Stomach smooth muscle (tissue), 2 donors: ENCODE data around the gene MGRN1.

Experiments used
- H3K27ac ChIP-seq: one replicate; pipeline ENCODE4 v1.7.0; 2013; ENCODE audit warnings: mild to moderate bottlenecking, low read length, inconsistent platforms
- H3K27me3 ChIP-seq, 2 donors: one replicate each; pipeline ENCODE4 v1.7.0; 2013; ENCODE audit warnings: low read length in 2 of 2; ENCODE audit not compliant: insufficient read depth in 2 of 2, control insufficient read depth in 1 of 2
- H3K36me3 ChIP-seq, 2 donors: one replicate each; pipeline ENCODE4 v1.7.0; 2013; ENCODE audit warnings: low read length in 2 of 2; ENCODE audit not compliant: control insufficient read depth in 2 of 2, insufficient read depth in 2 of 2
- H3K4me1 ChIP-seq: one replicate; pipeline ENCODE4 v1.7.0; 2013; ENCODE audit warnings: low read length; ENCODE audit not compliant: control insufficient read depth, insufficient read depth
- H3K4me3 ChIP-seq, 2 donors: one replicate each; pipeline ENCODE4 v1.7.0; 2013; ENCODE audit warnings: low read length in 2 of 2
- H3K9ac ChIP-seq, 2 donors: one replicate each; pipeline ENCODE4 v1.7.0; 2013; ENCODE audit warnings: low read length in 2 of 2, mild to moderate bottlenecking in 1 of 2
- H3K9me3 ChIP-seq, 2 donors: one replicate each; pipeline ENCODE4 v1.7.0; 2013; ENCODE audit warnings: low read length in 2 of 2; ENCODE audit not compliant: control insufficient read depth in 2 of 2
- donor health status: healthy.
- donor health status: Pancreatic carcinoma.

The MGRN1 gene

DNA sequence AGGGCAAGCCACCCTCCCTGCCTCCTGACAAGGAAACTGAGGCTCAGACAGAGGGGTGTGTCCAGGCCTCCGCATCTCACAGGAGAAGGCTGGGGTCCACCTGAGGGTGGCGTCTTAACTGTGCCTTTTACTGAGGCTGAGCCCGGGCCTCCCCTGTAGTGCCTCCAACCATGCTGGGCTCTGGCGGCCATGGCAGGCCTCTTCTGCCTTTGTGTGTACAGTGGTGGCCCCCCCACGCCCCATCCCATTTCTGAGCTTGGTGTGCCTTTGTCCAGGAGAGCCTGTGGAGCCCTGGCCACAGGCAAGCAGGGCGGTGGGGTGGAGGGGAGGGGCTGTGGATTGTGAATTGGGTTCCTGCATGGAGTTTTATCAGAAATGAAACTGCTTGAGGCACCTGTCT is 31.2 kb downstream of the MGRN1 start:
- H3K9ac ChIP-seq, result no peak overlapping the region
- no peaks in the 10 kb centered on the region for H3K9me3 ChIP-seq
- no peak overlapping the region for H3K27ac ChIP-seq
- no peak overlapping the region for H3K4me3 ChIP-seq
- H3K4me1 ChIP-seq, result peaks cover 5% of the 10 kb centered on the region
- H3K27me3 ChIP-seq, result no peaks in the 10 kb centered on the region
- H3K36me3 ChIP-seq, result peaks cover 41 to 43% of the 10 kb centered on the region in 2 donors

DNA sequence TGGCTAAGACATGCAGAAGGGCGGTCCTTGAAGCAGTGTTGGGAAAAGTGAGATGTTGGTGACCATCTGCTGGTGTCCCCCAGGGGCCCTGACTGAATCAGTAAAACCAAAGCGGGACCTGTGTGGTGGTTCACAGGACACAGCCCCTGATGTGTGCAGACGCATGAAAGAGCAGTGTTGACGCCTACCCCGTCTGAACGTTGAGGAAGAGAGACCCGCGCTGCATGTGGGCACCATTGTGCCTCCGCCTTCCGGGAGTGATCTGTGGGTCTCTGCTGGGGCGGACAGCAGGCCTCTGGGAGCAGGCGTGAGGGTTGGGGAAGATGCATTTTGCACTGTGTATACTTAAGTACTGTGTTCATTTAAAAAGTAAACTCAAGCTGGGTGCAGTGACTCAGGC is 31.6 kb downstream of the MGRN1 start:
- Histone ChIP-seq H3K27ac (no peak overlapping the region), H3K4me1 (peaks cover 5% of the 10 kb centered on the region), H3K9me3 (no peaks in the 10 kb centered on the region), H3K36me3 (peaks cover 39 to 43% of the 10 kb centered on the region in 2 donors), H3K4me3 (no peak overlapping the region), H3K27me3 (no peaks in the 10 kb centered on the region), H3K9ac (no peak overlapping the region)

DNA sequence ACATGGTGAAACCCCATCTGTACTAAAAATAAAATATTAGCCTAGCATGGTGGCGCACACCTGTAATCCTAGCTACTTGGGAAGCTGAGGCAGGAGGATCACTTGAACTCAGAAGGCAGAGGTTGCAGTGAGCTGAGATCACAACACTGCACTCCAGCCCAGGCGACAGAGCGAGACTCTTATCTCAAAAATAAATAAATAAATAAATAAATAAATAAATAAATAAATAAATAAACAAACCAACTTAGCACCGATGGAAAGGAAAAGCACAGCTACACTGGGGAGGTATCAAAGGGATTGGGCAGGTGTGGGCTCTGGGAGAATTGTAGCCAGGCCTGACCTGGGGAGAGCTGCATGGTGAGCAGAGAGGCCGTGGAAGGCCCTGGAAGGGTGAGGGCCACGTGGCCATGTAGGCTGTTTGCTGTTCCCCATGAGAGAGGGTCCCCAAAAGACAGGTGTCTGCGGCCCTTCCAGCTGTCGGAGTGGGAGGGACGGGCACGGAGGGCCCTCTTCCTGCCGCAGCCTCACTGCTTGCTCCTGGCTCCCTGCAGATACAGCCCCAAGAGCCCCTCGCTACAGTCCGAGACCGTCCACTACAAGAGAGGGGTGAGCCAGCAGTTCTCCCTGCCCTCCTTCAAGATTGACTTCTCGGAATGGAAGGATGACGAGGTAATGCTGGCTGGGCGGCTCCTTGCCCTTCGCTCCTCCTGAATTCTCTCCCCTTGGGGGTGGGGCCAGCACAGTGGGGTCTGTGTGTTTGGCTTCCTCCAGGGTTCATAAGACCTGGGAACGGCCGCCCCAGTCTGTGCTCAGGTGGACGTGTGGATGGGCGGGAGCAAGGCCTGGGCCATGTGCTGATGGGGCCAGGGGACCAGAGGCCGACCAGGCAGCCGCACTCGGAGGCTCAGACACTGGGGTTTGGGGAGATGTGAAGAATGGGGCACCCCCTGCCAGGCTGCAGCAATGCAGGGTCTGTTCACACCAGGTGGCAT is 32.4 kb downstream of the MGRN1 start:
- Histone ChIP-seq H3K9ac (no peak overlapping the region), H3K4me1 (peaks cover 8% of the 10 kb centered on the region), H3K4me3 (no peak overlapping the region), H3K9me3 (no peaks in the 10 kb centered on the region), H3K36me3 (peaks cover 35 to 38% of the 10 kb centered on the region in 2 donors), H3K27me3 (no peaks in the 10 kb centered on the region), H3K27ac (no peak overlapping the region)

DNA sequence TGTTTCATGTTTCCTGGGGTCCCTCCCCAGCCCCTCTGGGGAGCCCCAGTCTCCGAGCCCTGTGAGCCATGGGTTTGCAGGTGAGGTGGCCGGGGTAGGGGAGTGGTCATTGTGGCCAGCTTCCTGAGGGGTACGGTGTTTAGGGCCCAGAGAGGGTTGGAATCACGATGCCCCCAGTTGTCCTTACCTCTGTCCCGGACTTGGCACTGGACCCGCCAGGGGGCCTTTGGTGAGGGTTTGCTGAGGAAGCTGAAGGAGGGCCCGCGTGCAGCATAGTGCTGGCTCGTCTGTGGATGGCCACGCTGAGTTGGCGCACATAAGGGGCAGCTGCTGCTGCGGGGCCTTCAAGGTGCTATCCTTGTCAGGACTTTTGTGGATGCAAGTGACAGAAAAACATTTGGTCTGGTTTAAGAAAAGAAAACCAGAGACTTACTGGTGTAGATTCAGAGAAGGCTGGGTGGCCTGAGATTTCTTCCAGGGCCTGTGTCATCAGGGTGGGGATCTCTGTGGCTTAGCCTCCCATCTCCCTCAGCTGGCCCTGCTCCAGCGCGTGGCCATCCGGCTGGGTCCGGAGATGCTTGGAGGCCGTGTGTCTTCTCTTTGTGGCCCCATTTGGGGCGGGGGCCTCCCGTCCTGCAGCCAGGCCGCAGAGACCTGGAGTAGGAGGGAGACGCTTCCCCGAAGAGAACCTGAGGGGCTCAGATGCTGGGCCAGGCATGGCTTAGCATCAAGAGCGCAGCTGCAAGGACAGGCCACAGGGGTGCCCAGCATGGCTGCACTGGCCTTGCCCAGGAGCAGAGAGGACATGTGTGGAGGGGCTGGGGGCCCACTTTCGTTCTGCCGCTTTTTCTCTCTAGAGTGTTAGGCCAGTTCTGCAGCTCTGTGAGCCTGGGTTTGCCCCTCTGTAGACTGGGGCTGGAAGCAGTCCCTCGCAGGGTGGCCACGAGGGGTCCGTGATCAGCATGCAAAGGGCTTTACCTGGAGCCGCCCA is 35.0 kb downstream of the MGRN1 start:
- H3K9ac ChIP-seq, result no peak overlapping the region
- peaks cover 22 to 24% of the 10 kb centered on the region in 2 donors for H3K36me3 ChIP-seq
- no peaks in the 10 kb centered on the region for H3K9me3 ChIP-seq
- no peak overlapping the region for H3K27ac ChIP-seq
- no peak overlapping the region for H3K4me3 ChIP-seq
- no peaks in the 10 kb centered on the region for H3K27me3 ChIP-seq
- peaks cover 18% of the 10 kb centered on the region for H3K4me1 ChIP-seq

DNA sequence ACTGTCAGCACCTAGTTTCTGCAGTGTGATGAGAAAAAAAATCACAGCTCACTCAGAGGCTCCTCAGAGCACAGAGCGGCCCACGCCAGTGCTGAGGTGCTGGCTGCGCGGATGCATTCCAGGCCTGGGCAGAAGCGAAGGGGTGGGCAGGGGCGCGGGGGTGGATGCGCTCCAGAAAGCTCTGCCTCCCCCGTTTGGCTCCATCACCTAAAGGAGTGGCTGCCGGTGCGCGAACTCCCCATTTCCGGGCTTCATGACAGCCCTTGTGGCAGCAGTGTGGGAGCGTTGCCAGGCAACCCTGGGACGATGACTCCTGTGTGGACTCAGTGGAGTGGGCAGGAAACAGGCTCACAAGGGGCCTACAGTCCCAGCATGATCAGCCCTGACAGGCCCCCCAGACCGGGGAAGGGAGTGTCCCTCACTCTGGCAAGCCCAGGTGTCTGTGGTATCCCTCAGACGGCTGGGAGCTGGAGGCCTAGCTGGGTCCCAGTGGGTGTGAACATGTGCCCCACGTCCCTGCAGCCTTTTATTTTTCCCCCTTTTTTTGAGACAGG is 35.9 kb downstream of the MGRN1 start:
- Histone ChIP-seq H3K4me3 (no peak overlapping the region), H3K27ac (no peak overlapping the region), H3K4me1 (peaks cover 19% of the 10 kb centered on the region), H3K9ac (no peak overlapping the region), H3K27me3 (no peaks in the 10 kb centered on the region), H3K36me3 (peaks cover 21 to 23% of the 10 kb centered on the region in 2 donors), H3K9me3 (no peaks in the 10 kb centered on the region)

DNA sequence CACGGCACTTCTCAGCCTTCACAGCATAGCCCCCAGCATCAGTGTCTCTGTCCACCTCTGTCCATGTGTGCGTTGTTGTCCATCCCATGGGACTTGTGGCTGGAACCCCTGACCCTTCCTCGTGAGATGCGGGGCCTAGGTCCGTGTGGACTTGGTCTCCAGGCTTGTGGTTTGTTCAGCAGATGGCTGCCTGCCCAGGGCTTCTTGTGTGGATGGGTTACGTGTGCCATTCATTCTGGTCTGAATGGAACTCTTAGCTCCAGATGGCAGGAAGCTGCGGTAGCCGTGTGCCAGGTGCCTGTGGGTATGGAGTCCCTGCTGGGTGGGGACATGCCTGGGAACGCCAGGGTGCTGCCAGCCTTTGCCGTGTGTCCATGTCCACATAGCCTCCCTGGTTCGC is 37.0 kb downstream of the MGRN1 start:
- peaks cover 19% of the 10 kb centered on the region for H3K4me1 ChIP-seq
- H3K4me3 ChIP-seq, result no peak overlapping the region
- H3K9me3 ChIP-seq, result no peaks in the 10 kb centered on the region
- no peak overlapping the region for H3K27ac ChIP-seq
- H3K9ac ChIP-seq, result no peak overlapping the region
- H3K36me3 ChIP-seq, result peaks cover 19 to 24% of the 10 kb centered on the region in 2 donors
- H3K27me3 ChIP-seq, result no peaks in the 10 kb centered on the region

DNA sequence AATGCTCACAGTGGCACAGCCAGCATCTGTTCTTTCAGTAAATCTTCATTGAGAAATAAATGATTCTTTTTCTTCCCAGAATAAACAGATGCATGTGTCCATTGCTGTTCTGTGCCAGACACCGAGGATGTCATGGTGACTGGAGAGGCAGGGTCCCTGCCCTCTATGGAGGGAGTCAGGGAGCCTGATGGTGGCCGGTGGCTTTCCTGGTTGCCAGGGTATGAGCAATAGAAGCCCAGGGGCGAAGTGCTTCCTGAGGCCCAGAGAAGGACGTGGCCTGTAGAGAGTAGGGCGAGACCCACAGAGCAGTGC is 38.8 kb downstream of the MGRN1 start:
- Histone ChIP-seq H3K9me3 (no peaks in the 10 kb centered on the region), H3K4me1 (peaks cover 19% of the 10 kb centered on the region), H3K27ac (no peak overlapping the region), H3K27me3 (no peaks in the 10 kb centered on the region), H3K4me3 (no peak overlapping the region), H3K36me3 (peaks cover 23 to 33% of the 10 kb centered on the region in 2 donors), H3K9ac (no peak overlapping the region)

DNA sequence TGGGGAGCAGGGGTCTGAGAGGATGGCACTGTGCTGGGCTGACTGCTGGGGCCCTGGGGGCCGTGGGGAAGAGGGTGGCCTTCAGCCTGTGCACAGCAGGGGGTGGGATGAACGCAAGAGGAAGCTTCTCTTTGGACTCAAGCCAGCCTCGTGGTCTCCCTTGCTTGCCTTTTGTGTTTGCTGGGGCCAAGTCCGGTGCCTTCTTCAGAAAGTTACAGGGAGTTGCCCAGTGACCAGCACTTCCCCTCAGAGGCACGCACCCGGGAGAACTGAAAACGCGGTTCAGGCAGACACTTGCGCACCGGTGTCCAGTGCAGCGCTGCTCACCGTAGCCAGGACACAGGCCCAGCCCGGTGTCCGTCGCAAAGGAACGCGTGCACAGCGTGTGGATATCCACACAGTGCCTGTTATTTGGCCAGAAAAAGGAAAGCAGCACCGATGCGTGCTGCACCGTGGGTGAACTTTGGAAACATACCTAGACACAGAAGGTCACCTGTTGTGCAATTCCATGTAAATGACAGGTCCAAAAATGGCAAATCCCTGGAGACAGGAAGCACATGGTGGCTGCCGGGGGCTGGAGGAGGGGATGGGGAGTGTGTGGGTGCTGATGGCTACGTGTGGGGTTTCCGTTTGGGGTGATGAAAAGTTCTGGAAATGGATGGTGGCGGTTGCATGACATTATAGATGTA is 39.3 kb downstream of the MGRN1 start:
- no peaks in the 10 kb centered on the region for H3K9me3 ChIP-seq
- H3K27ac ChIP-seq, result no peak overlapping the region
- no peak overlapping the region for H3K4me3 ChIP-seq
- peaks cover 25 to 34% of the 10 kb centered on the region in 2 donors for H3K36me3 ChIP-seq
- no peaks in the 10 kb centered on the region for H3K27me3 ChIP-seq
- peaks cover 19% of the 10 kb centered on the region for H3K4me1 ChIP-seq
- H3K9ac ChIP-seq, result no peak overlapping the region

DNA sequence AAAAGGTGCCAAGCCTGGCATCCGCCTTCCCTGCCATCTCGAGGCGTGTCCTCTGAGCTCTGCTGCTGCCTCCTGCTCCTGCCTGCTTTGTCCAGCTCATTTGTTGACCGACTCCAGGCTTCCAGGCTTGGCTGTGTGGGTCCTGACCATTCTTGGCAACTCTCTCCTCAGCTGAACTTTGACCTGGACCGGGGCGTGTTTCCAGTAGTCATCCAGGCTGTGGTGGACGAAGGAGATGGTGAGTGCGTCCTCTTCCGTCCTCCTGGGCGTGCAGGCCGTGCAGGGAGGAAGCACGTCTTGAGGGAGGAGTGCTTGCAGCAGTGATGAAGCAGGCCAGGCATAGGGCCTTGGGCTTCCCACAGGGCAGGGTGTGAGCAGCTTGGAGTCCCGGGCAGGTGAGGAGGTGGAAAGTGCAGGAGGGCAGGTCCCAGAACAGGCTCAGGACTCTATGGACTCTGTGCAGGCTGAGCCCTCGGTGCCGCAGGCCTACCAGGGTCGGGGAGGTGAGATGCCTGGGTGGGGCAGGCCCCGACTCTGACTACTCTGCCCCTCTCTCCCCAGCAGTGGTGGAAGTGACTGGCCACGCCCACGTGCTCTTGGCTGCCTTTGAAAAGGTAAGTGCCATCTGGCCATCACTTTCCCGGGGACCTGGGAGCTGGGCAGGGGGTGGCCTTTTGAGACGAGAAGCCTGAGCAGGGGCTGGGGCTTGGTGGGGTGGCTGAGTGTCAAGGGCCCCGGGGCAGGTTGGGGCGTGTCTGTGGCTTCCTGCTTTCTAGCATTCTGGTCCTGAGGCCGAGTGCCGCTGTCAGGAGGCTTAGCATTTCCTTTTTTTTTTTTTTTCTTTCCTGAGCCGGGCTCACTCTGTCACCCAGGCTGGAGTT is 40.2 kb downstream of the MGRN1 start:
- Histone ChIP-seq H3K27ac (no peak overlapping the region), H3K9ac (no peak overlapping the region), H3K36me3 (peaks cover 26 to 37% of the 10 kb centered on the region in 2 donors), H3K9me3 (no peaks in the 10 kb centered on the region), H3K27me3 (no peaks in the 10 kb centered on the region), H3K4me1 (peaks cover 18% of the 10 kb centered on the region), H3K4me3 (no peak overlapping the region)
